Loucy (cell line): Measurements from ENCODE around the gene CALHM3.

Experiments
- EZH2phosphoT487 ChIP-seq: fragments of 200-600 bp; IDR thresholded peaks from 2 replicates; pipeline ENCODE4 v1.6.1; 2018; ENCODE audit warnings: antibody characterized with exemption, mild to moderate bottlenecking, moderate library complexity, borderline replicate concordance
- TF ChIP-seq, protein P1 (sequence below): fragments of 200-600 bp; sonication (generic); conservative IDR thresholded peaks from 2 replicates; pipeline ENCODE4 v1.5.1; 2014; ENCODE audit warnings: mild to moderate bottlenecking, antibody characterized with exemption, low read length

DNA sequence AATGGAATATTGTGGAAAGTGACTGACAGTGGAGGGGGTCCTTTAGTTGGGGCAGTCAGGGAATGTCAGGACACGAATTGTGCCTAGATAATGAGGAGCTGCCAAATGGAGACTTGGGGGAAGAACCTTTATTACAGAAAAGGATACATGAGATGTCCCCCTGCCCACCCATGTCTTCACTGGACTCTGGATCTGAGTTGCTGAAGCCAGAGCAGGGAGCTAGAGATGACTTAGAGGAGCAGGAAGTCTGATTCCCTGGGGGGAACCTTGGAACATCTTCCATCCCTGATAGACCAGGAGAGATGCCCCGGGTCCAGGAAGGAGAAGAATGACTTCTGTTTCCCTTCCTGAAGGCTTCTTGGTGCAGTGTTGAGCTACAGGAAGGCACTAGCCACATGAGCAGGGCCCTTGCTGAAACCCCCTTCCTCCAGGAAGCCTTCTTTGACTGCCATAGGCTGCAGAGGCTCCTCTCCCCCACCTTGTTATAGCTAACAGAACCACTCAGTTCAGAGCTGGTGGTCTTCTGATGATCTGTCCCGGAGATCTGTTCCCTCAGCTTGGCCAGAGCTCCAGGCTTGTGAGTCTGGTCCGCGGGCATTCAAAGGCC, 13.7 kb upstream of the CALHM3 start:
- TF ChIP-seq, protein P1, sequence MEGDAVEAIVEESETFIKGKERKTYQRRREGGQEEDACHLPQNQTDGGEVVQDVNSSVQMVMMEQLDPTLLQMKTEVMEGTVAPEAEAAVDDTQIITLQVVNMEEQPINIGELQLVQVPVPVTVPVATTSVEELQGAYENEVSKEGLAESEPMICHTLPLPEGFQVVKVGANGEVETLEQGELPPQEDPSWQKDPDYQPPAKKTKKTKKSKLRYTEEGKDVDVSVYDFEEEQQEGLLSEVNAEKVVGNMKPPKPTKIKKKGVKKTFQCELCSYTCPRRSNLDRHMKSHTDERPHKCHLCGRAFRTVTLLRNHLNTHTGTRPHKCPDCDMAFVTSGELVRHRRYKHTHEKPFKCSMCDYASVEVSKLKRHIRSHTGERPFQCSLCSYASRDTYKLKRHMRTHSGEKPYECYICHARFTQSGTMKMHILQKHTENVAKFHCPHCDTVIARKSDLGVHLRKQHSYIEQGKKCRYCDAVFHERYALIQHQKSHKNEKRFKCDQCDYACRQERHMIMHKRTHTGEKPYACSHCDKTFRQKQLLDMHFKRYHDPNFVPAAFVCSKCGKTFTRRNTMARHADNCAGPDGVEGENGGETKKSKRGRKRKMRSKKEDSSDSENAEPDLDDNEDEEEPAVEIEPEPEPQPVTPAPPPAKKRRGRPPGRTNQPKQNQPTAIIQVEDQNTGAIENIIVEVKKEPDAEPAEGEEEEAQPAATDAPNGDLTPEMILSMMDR: no peak
- TF ChIP-seq EZH2phosphoT487: no peak
